ENCODE results near the gene PLLP. TPM values are rescaled to one million over a fixed set of nuclear protein-coding genes. Genes with fewer than 3 reads are reported as not detected.
A peak's percentile ranks its signal among the peaks of the same experiment; 100 is the strongest.

Gene PLLP
- polyA plus RNA-seq (2011; rRNA removed) (0.02 and 0.09 TPM in 2 replicates), polyA minus RNA-seq (2011; rRNA and poly(A)+ RNA removed) (not detected in 2 replicates)

GRCh38 chr16:57284209-57284951 lies at the start of gene PLLP:
Gene PLLP (minus strand): TSS chr16:57284672. CDS start chr16:57284540, 132 bp downstream.
- DNase-seq (ENCODE audit: low read depth) = no peak
- CTCF ChIA-PET = interaction anchor here (1.0 kb wide), 1 partner anchor 16 kb away, joined by 3 read pairs; no protein-coding TSS in a partner anchor
- Histone ChIP-seq H3K36me3 (ENCODE audit: control insufficient read depth, insufficient read depth, low read length) (no peaks in the 10 kb centered on the region), H3K4me3 (ENCODE audit: low read depth, low read length) (peak within 1 kb of the TSS; percentile 42), H3K27me3 (ENCODE audit: control insufficient read depth, insufficient read depth, low read length) (peaks cover 19% of the 10 kb centered on the region)
- TF ChIP-seq CTCF (IDR thresholded peaks at IDR 0.05; ENCODE audit: insufficient read depth, low read depth, low read length) = no peak
- POLR2A ChIA-PET = no interaction called here

- H3K27me3 ChIP-seq (ENCODE audit: control insufficient read depth, insufficient read depth, low read length) = peaks cover 15% of the 10 kb centered on the region
- H3K36me3 ChIP-seq (ENCODE audit: control insufficient read depth, insufficient read depth, low read length) = no peaks in the 10 kb centered on the region
- ChIA-PET POLR2A (no interaction called here), CTCF (interaction anchor here (1.2 to 1.5 kb wide), 3 partner anchors 15 to 33 kb away, joined by 3 to 4 read pairs (median 4); no protein-coding TSS in a partner anchor)
- no peak overlapping the region for H3K4me3 ChIP-seq (ENCODE audit: low read depth, low read length)
- TF ChIP-seq CTCF (IDR thresholded peaks at IDR 0.05; ENCODE audit: insufficient read depth, low read depth, low read length) = no peak
- no peak for DNase-seq (ENCODE audit: low read depth)
Measured at GRCh38 chr16:57333402-57333801, 48.9 kb upstream of the PLLP start.

GRCh38 chr16:57331355-57331754 lies 46.9 kb upstream of the PLLP start:
- no peak for DNase-seq (ENCODE audit: low read depth)
- H3K4me3 ChIP-seq (ENCODE audit: low read depth, low read length) = no peak overlapping the region
- H3K27me3 ChIP-seq (ENCODE audit: control insufficient read depth, insufficient read depth, low read length) = peaks cover 12% of the 10 kb centered on the region
- CTCF ChIA-PET = interaction anchor here (0.6 kb wide), 1 partner anchor 74 kb away, joined by 3 read pairs; no protein-coding TSS in a partner anchor
- no peak for TF ChIP-seq CTCF (IDR thresholded peaks at IDR 0.05; ENCODE audit: insufficient read depth, low read depth, low read length)
- no peaks in the 10 kb centered on the region for H3K36me3 ChIP-seq (ENCODE audit: control insufficient read depth, insufficient read depth, low read length)
- POLR2A ChIA-PET = no interaction called here

- ChIA-PET POLR2A (no interaction called here), CTCF (no interaction called here)
- Histone ChIP-seq H3K36me3 (ENCODE audit: control insufficient read depth, insufficient read depth, low read length) (no peaks in the 10 kb centered on the region), H3K4me3 (ENCODE audit: low read depth, low read length) (no peak overlapping the region), H3K27me3 (ENCODE audit: control insufficient read depth, insufficient read depth, low read length) (peaks cover 10% of the 10 kb centered on the region)
- no peak for TF ChIP-seq CTCF (IDR thresholded peaks at IDR 0.05; ENCODE audit: insufficient read depth, low read depth, low read length)
- DNase-seq (ENCODE audit: low read depth) = no peak
Measured at GRCh38 chr16:57329718-57330327, 45.4 kb upstream of the PLLP start.

GRCh38 chr16:57325458-57325857 lies 41.0 kb upstream of the PLLP start:
- TF ChIP-seq CTCF (IDR thresholded peaks at IDR 0.05; ENCODE audit: insufficient read depth, low read depth, low read length) = no peak
- no peak for DNase-seq (ENCODE audit: low read depth)
- ChIA-PET CTCF (no interaction called here), POLR2A (no interaction called here)
- H3K27me3 ChIP-seq (ENCODE audit: control insufficient read depth, insufficient read depth, low read length) = no peaks in the 10 kb centered on the region; the same call in none of the 2 replicates
- no peaks in the 10 kb centered on the region for H3K36me3 ChIP-seq (ENCODE audit: control insufficient read depth, insufficient read depth, low read length)
- no peak overlapping the region for H3K4me3 ChIP-seq (ENCODE audit: low read depth, low read length)

Data from BJ (cell line).